GM19468 (cell line): Measurements from ENCODE around the gene METTL17.

Source experiments
- ATAC-seq: cut with Tn5 transposase; IDR thresholded peaks from one replicate; pipeline ENCODE4 v1.9.1; 2021; ENCODE audit warnings: mild to moderate bottlenecking, moderate library complexity, moderate number of reproducible peaks; ENCODE audit not compliant: unreplicated experiment; ENCODE audit errors: extremely low read depth

Gene METTL17

DNA sequence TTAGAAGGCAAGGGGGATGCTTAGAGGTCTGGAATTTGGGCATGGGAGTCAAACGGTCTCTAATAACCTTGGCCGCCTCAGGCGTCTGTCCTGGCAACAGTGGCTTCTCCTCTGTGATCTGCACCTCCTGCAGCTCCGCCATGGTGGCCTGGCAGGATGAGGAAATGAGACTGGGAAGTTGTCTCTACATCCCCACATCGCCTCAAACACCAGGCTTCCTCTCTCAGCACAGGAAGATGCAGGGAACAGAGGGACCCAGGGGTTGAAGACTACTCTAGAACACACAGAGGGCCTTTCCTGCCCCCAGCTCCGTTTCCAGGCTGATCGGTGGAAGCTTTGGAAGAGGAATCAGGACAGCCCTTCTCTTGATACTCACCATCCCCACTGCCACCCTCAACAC, 33.4 kb downstream of the METTL17 start:
- no peak for ATAC-seq

GRCh38 chr14:21023817-21024584, 34.2 kb downstream of the METTL17 start:
- no peak for ATAC-seq

DNA sequence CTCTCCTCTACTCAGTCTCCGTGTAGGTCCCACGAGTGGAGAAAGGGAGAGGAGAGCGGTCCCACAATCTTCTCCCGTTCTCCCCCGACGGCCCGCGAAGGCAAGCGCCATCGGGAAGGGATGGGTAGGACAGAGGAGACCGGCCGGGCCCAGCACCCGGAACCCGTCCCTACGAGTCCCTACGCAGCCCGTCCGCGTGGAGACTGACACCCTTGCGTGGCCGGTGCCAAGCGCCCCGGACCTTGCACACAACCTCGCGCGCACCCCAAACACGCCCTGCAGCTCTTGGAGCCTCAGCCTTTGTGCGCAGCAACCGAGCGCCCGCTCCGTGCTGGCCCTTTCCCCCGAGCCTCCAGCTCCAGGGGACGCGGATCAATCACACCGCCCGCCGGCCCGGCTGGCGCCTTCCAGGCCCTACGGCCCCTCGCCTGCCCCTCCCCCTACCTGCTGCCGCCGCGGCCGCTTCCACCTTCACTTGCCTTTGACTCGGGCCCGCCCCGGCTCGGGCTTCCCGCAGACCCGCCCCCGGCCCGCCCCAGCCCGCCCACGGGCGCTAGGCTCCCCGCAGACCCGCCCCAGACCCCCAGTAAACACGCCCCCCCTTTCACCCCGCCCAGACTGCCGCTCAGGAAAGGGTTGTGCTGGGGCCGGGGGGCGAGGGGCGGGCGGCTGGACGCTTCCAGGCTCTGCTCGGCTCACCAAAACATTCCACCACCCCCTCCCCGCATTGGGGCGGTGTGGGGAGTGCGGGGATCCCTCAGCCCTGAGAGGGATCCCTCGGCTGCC, 35.0 kb downstream of the METTL17 start, which contains the start of gene NDRG2:
Gene NDRG2 (minus strand): TSS at position 477 of the 786 bp plus-strand sequence. CDS start 1,746 bp downstream, outside the sequence.
- ATAC-seq: no peak

DNA sequence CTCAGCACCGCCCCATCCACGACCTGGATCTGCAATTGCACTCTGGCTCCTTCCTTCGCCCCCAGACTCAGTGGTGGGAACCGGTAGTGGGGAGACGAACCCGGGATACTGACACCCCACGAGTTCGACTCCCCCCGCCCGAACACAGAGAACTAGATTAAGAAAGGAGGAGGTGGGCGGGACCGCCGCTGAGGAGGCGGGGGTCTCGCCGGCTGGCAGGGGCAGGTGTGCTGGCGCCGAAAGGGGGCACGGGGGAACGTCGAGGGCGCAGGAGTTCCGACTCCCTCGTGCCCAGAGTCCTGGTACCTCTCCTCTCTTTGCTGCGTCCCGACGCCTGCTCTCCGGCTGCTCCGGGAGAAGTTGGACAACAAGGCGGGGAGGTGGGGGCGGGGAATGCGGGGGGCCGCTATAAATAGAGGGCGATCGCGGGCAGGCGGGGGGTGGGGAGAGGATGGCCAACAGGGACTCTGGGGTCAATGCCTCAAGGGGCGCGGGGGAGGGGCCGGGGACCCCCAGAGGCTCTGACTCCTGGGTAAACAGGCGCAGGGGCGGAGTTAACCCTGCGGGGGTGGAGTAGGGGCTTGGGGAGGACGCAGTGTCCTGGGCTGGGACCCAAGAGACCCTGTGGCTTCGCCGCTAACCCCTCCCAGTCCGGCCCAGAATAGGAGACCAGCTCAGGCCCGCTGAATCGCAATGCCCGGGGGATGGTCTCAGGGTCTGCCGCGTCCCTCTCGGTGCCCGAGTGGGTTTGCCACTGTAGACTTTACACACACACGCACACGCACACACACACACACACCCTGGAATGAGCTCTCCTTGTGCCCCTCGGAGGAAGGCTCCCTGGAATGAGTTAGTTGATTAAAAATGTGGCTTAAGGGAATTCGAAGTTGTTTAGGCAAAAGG, 35.8 kb downstream of the METTL17 start:
- ATAC-seq: no peak

GRCh38 chr14:21026274-21026987, 36.7 kb downstream of the METTL17 start:
- ATAC-seq: no peak

- no peak for ATAC-seq
Measured at GRCh38 chr14:21026988-21027315, 37.2 kb downstream of the METTL17 start.

- no peak for ATAC-seq
Measured at GRCh38 chr14:21029917-21030316, 40.1 kb downstream of the METTL17 start, which contains the start of gene TPPP2. Gene TPPP2, plus strand, starts transcription at chr14:21030217. Its CDS starts 365 bp downstream, at chr14:21030582.

- ATAC-seq: no peak
Measured at GRCh38 chr14:21030531-21030930, 40.8 kb downstream of the METTL17 start.

GRCh38 chr14:21032326-21033132, 42.7 kb downstream of the METTL17 start:
- ATAC-seq: no peak

GRCh38 chr14:21033133-21033698, 43.4 kb downstream of the METTL17 start:
- ATAC-seq: no peak

GRCh38 chr14:21034707-21035106, 44.9 kb downstream of the METTL17 start, which contains the start of gene RNASE13:
Gene RNASE13, minus strand, starts transcription at chr14:21034807. Its CDS starts 519 bp downstream, at chr14:21034288.
- ATAC-seq: no peak

DNA sequence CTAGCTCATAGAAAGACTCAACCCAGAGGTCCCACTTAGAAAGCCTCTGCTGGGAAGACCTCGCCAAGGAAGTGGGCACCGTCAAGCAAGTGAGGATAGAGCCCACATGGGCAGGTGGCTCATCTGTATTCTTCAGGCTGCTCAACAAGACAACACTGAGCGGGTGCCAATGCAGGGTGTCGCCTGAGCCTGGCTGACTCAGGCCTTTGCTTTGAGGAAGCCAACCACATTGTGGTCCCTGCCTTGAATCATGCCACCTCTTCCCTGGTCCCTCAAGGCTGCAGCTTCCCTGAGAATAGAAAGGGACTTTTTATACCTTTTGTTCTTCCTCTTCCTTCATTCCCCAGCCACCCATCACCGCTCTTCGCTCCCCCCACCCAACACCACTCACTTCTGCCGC, 47.0 kb downstream of the METTL17 start:
- ATAC-seq: no peak

DNA sequence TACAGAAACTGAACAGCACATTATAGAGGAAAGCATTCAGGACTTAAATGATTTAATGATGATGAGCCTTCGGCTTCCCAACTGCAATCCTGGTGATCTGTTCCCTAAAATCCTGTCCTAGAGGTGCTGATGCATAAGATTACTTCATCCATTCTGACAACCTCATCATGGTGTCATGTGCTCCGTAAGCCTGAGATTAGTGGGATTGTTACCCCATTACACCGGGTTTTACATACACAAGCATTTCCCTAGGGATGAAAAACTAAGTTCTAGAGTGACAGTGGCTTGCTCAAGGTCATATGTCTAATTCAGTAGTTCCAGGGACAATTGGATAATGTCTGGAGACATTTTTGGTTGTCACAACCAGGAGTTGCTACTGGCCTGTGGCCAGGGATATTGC, 47.4 kb downstream of the METTL17 start:
- no peak for ATAC-seq

GRCh38 chr14:21038441-21039422, 49.0 kb downstream of the METTL17 start:
- ATAC-seq: no peak

- no peak for ATAC-seq
Measured at GRCh38 chr14:21039585-21040369, 50.0 kb downstream of the METTL17 start.

GRCh38 chr14:21040370-21040925, 50.7 kb downstream of the METTL17 start:
- no peak for ATAC-seq
